ENCODE measurements around the gene AGAP6.
"Not testable (repeated sequence)": the region's sequence is repeated elsewhere in the genome, so short reads cannot be mapped to it uniquely, and the experiment has no call there.

DNA sequence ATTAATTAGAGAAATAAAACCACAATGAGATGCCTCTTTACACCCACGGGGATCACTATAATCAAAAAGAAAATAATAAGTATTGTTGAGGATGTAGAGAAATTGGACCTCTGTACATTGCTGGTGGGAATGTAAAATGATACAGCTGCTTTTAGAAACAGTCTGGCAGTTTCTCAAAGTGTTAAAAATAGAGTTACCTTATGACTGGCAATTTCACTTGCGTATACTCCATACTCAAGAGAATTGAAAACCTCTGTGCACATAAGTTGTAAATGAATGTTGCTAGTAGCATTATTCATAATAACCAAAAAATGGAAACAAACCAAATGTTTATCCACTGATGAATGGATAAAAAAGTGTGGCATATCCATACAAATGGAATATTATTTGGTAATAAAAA is 40.1 kb upstream of the AGAP6 start:
- not testable (repeated sequence) for TF ChIP-seq SUZ12 (IDR thresholded peaks at IDR 0.05; ENCODE audit: extremely low read depth, insufficient read depth, insufficient read length); YY1 (IDR thresholded peaks at IDR 0.05; ENCODE audit: insufficient read depth, insufficient read length)

All from NT2/D1 (cell line).